GM18858 (cell line): ENCODE results near the gene EMC8.
"Not testable (repeated sequence)": the region's sequence is repeated elsewhere in the genome, so short reads cannot be mapped to it uniquely, and the experiment has no call there.

Experiments
- ATAC-seq: cut with Tn5 transposase; IDR thresholded peaks from one replicate; pipeline ENCODE4 v1.9.1; 2021; ENCODE audit not compliant: unreplicated experiment

The EMC8 gene

GRCh38 chr16:85799497-85800320, at the start of gene EMC8, which contains the start of gene COX4I1:
Gene EMC8 (minus strand): TSS chr16:85799544. CDS start chr16:85799295, 249 bp downstream.
Gene COX4I1 (plus strand): TSS chr16:85799695. CDS start chr16:85801206, 1,511 bp downstream.
- ATAC-seq: peak; percentile 54

GRCh38 chr16:85848986-85849385, 49.6 kb upstream of the EMC8 start:
- no peak for ATAC-seq

GRCh38 chr16:85847681-85848601, 48.6 kb upstream of the EMC8 start:
- no peak for ATAC-seq

GRCh38 chr16:85847036-85847435, 47.7 kb upstream of the EMC8 start:
- no peak for ATAC-seq

- ATAC-seq: no peak
Measured at GRCh38 chr16:85846461-85846860, 47.1 kb upstream of the EMC8 start.

- no peak for ATAC-seq
Measured at GRCh38 chr16:85845266-85845665, 45.9 kb upstream of the EMC8 start.

- ATAC-seq: no peak
Measured at GRCh38 chr16:85844786-85845185, 45.4 kb upstream of the EMC8 start.

- ATAC-seq: no peak
Measured at GRCh38 chr16:85844169-85844481, 44.8 kb upstream of the EMC8 start.

GRCh38 chr16:85843471-85844168, 44.3 kb upstream of the EMC8 start:
- no peak for ATAC-seq

- no peak for ATAC-seq
Measured at GRCh38 chr16:85842848-85843247, 43.5 kb upstream of the EMC8 start.

GRCh38 chr16:85842435-85842834, 43.1 kb upstream of the EMC8 start:
- no peak for ATAC-seq

GRCh38 chr16:85840801-85841200, 41.5 kb upstream of the EMC8 start:
- ATAC-seq: no peak

- ATAC-seq: no peak
Measured at GRCh38 chr16:85840395-85840794, 41.1 kb upstream of the EMC8 start.

- ATAC-seq: no peak
Measured at GRCh38 chr16:85839681-85840240, 40.4 kb upstream of the EMC8 start.

- ATAC-seq: no peak
Measured at GRCh38 chr16:85838876-85839585, 39.7 kb upstream of the EMC8 start.

- no peak for ATAC-seq
Measured at GRCh38 chr16:85838381-85838780, 39.0 kb upstream of the EMC8 start.

GRCh38 chr16:85837654-85838053, 38.3 kb upstream of the EMC8 start:
- not testable (repeated sequence) for ATAC-seq

- no peak for ATAC-seq
Measured at GRCh38 chr16:85836706-85837582, 37.6 kb upstream of the EMC8 start.

GRCh38 chr16:85835956-85836705, 36.8 kb upstream of the EMC8 start:
- no peak for ATAC-seq
